Cardiac fibroblast (primary cell): ENCODE results near the gene EXOSC3.

Experiments
- DNase-seq, 2 donors: peaks; one replicate each; pipeline versions ENCODE4 v3.0.0 to v3.0.0-alpha.2; 2010; ENCODE audit warnings: low read depth in 2 of 2
- H3K4me3 ChIP-seq, 2 donors: replicated peaks in 1 of 2; 1 replicate in 1 of 2; 2 replicates in 1 of 2; pipeline ENCODE4 v1.5.1; 2011; ENCODE audit warnings: low read depth in 2 of 2, low read length in 2 of 2, mild to moderate bottlenecking in 2 of 2, moderate library complexity in 1 of 2
- TF ChIP-seq, protein P1 (sequence below): IDR thresholded peaks from one replicate; pipeline ENCODE4 v1.5.1; 2011; ENCODE audit warnings: low read depth, mild to moderate bottlenecking, low read length, inconsistent platforms

Gene EXOSC3

DNA sequence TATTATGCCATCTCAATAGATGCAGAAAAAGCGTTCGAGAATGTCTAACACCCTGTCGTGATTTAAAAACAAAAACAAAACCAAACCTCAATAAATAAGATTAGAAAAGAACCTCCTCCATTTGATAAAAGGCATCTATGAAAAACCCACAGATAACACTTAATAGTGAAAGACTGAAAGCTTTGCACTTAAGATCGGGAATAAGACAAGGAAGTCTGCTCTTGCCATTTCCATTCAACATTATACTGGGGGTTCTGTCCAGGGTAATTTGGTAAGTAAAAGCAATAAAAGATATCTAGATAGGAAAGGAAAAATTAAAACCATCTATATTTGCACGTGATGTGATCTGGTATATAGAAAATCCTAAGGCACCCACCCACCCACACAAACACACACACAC lies 7.3 kb upstream of the EXOSC3 start:
- DNase-seq, result no peak
- TF ChIP-seq, protein P1, sequence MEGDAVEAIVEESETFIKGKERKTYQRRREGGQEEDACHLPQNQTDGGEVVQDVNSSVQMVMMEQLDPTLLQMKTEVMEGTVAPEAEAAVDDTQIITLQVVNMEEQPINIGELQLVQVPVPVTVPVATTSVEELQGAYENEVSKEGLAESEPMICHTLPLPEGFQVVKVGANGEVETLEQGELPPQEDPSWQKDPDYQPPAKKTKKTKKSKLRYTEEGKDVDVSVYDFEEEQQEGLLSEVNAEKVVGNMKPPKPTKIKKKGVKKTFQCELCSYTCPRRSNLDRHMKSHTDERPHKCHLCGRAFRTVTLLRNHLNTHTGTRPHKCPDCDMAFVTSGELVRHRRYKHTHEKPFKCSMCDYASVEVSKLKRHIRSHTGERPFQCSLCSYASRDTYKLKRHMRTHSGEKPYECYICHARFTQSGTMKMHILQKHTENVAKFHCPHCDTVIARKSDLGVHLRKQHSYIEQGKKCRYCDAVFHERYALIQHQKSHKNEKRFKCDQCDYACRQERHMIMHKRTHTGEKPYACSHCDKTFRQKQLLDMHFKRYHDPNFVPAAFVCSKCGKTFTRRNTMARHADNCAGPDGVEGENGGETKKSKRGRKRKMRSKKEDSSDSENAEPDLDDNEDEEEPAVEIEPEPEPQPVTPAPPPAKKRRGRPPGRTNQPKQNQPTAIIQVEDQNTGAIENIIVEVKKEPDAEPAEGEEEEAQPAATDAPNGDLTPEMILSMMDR, result no peak
- no peak overlapping the region for H3K4me3 ChIP-seq

DNA sequence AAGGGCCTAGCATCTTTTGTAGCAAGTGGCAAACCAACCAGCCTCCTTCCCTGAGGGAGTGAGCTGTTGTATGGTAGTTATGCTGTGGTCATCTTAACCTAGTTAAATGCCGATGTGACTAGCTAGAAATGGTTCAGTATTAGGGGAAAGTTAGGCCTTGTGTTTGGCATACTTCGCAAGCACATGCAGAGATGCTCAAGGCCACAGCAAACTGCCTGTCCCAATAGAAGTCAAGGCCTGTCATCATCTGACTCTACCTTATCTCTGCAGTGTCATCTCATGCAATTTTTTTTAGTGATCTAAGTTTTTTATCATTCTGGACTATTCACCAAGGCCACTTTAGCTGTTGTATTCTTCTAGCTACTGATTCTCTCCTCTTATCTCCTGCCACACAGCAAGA lies 5.2 kb upstream of the EXOSC3 start:
- TF ChIP-seq, protein P1, result no peak
- DNase-seq, result no peak
- H3K4me3 ChIP-seq, result no peak overlapping the region

DNA sequence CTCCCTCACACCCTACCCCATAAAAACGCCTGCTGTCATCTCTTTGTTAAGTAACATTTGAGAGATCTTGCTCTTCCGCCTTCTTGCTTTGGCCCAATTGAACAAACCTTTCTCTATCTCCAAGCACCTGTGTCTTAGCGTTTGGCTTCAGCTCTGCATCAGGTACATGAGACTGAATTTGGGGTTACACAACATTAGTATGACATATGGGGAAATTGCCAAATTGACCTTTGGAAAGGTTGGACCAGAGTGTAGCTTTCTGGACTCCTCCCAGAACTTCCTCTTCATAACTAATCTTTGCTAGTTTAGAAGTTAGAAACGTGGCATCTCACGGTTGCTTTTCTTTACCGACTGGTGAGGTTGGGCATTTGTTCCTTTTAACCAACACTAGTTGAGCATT lies 3.5 kb upstream of the EXOSC3 start:
- DNase-seq, result no peak
- no peak overlapping the region for H3K4me3 ChIP-seq
- TF ChIP-seq, protein P1, result no peak

DNA sequence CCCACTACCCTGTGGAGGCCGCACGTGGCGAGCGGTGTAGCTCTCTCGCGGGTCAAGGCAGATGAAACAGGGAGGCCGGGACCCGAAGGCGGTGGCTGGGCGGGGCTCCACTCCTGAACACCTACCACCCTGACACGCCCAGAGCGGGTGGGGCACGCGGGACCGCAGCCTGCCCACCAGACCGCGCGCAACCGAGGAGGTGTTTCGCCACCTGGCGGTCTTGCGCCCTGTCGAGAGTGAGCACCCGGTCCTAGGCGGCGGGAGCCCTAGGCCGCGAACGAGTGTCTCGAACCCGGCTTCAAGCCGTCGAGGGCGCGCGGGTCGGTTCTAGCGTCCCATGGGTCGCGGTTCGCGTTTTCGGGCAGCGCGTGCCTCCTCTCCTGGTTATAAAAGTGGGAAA lies 2.2 kb upstream of the EXOSC3 start:
- no peak for DNase-seq
- TF ChIP-seq, protein P1, result no peak
- no peak overlapping the region for H3K4me3 ChIP-seq

DNA sequence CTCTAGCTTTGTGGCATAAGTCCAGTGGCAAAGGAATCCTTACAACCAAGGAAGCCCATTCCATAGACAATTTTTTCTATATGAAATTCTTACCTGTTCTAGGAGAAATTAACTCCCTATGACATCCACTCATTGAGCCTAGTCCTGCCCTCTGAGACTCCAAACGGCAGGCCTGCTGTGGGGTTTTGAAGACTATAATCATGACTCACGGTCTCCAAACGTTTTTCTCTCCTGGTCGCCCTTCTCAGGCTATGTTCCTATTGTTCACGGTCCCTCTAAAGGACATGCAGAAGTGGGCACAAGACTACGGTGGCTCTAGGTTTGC lies 611 bp downstream of the EXOSC3 start:
- DNase-seq, result peak in 1 of 2 donors; percentile 26
- TF ChIP-seq, protein P1, result no peak
- H3K4me3 ChIP-seq, result peak overlapping the region; percentile 87 to 98

DNA sequence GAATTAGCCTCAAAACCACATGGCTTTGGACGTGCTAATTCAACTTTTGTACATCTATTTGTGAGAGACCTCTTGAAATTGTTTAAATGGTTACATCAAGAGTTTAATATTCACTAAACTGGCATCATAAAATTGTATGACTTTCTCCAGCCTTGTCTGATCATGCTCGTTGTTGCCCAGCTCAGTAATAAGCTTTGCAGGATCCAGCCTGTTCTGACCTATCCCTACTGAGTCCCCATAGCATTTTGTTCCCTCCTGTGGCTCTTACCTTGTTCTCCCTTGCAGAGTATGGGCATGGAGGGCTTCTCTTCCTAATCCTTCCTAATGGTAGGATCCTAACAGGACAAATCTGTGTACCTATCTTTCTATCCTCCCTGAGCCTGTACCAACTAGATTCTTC lies 6.3 kb downstream of the EXOSC3 start:
- no peak overlapping the region for H3K4me3 ChIP-seq
- DNase-seq, result no peak
- TF ChIP-seq, protein P1, result no peak

DNA sequence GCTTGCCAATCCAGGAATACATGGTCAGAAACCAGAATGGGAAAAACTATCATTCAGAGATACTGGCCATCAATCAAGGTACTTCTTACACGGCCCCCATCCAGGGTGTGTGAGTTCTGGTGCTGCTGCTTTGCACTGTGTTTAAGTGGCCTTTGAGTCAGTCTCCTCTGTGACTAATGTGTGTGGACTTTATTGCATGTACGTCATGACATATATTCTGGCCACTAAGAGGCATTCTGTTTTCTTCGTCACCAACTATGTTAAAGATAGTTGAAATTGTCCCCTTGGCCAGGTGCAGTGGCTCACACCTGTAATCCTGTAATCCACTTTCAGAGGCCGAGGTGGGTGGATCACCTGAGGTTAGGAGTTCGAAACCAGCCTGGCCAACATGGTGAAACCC lies 8.5 kb downstream of the EXOSC3 start:
- peak in 1 of 2 donors; percentile 73 for DNase-seq
- TF ChIP-seq, protein P1, result no peak

More for the DNA sequence above, 8.5 kb downstream of the EXOSC3 start:
- no peak overlapping the region for H3K4me3 ChIP-seq
